HL-60 (cell line): ENCODE data around the gene VAV2.
"Not testable (repeated sequence)": the region's sequence is repeated elsewhere in the genome, so short reads cannot be mapped to it uniquely, and the experiment has no call there.

Experiments used
- DNase-seq, 2 experiments: peaks; one replicate each; pipeline ENCODE4 v3.0.0-alpha.2; 2010 to 2020; ENCODE audit warnings: low read depth in 1 of 2, low spot score in 1 of 2
- H3K27ac ChIP-seq: fragments of 250-450 bp; sonication (Bioruptor Pico); replicated peaks from 2 replicates; pipeline ENCODE4 v1.5.1; 2020; ENCODE audit warnings: mild to moderate bottlenecking, moderate library complexity
- H3K27me3 ChIP-seq: fragments of 250-450 bp; sonication (Bioruptor Pico); 2 replicates; pipeline ENCODE4 v1.5.1; 2021; ENCODE audit warnings: mild to moderate bottlenecking, moderate library complexity; ENCODE audit not compliant: insufficient read depth, poor library complexity, severe bottlenecking
- H3K4me3 ChIP-seq: replicated peaks from 2 replicates; pipeline ENCODE4 v1.5.1; 2011; ENCODE audit warnings: mild to moderate bottlenecking, control low read depth, low read length; ENCODE audit not compliant: insufficient read depth
- CTCF ChIP-seq: IDR thresholded peaks from one replicate; pipeline ENCODE4 v1.5.1; 2011; ENCODE audit warnings: low read length, control low read depth, inconsistent platforms; ENCODE audit not compliant: insufficient read depth
- GABPA ChIP-seq: IDR thresholded peaks from 2 replicates; pipeline ENCODE4 v1.6.1; 2012; ENCODE audit warnings: low read depth
- POLR2AphosphoS5 ChIP-seq: IDR thresholded peaks from 2 replicates; pipeline ENCODE4 v1.6.1; 2012; ENCODE audit warnings: low read depth
- REST ChIP-seq: IDR thresholded peaks from 2 replicates; pipeline ENCODE4 v1.6.1; 2012; ENCODE audit warnings: low read depth; ENCODE audit not compliant: insufficient replicate concordance
- SPI1 ChIP-seq: IDR thresholded peaks from 2 replicates; pipeline ENCODE4 v1.6.1; 2012; ENCODE audit warnings: low read depth, mild to moderate bottlenecking, borderline replicate concordance

VAV2 gene

GRCh38 chr9:133959171-133959570, 33.0 kb downstream of the VAV2 start:
- Histone ChIP-seq H3K27me3 (peaks cover 23% of the 10 kb centered on the region), H3K27ac (no peak overlapping the region), H3K4me3 (no peak overlapping the region)
- no peak for DNase-seq
- no peak for TF ChIP-seq REST
- no peak for TF ChIP-seq CTCF
- no peak for TF ChIP-seq POLR2AphosphoS5

GRCh38 chr9:133958756-133959155, 33.4 kb downstream of the VAV2 start:
- no peak for DNase-seq
- Histone ChIP-seq H3K27ac (no peak overlapping the region), H3K4me3 (no peak overlapping the region), H3K27me3 (peaks cover 23% of the 10 kb centered on the region)
- no peak for TF ChIP-seq CTCF
- no peak for TF ChIP-seq SPI1
- no peak for TF ChIP-seq GABPA
- no peak for TF ChIP-seq POLR2AphosphoS5
- no peak for TF ChIP-seq REST

- not testable (repeated sequence) for H3K4me3 ChIP-seq, H3K27ac ChIP-seq, DNase-seq
- H3K27me3 ChIP-seq, result peaks cover 23% of the 10 kb centered on the region
Measured at GRCh38 chr9:133957772-133958171, 34.4 kb downstream of the VAV2 start.

- H3K27ac ChIP-seq, result no peak overlapping the region
- DNase-seq, result no peak
Measured at GRCh38 chr9:133957328-133957727, 34.8 kb downstream of the VAV2 start.

More at GRCh38 chr9:133957328-133957727, 34.8 kb downstream of the VAV2 start:
- TF ChIP-seq REST, result no peak
- TF ChIP-seq SPI1, result no peak
- no peak for TF ChIP-seq GABPA
- no peak for TF ChIP-seq CTCF
- TF ChIP-seq POLR2AphosphoS5, result no peak
- Histone ChIP-seq H3K4me3 (no peak overlapping the region), H3K27me3 (peaks cover 23% of the 10 kb centered on the region)
